Esophagus squamous epithelium (tissue), 4 donors: ENCODE measurements around the gene NCKAP5.

Experiments used
- CTCF ChIP-seq, 6 experiments: fragments of 450-650 bp in 4 of 6; fragments of 200-600 bp in 2 of 6; sonication (generic) in 2 of 6; IDR thresholded peaks; one replicate each; pipeline ENCODE4 v1.5.1; 2016 to 2019; ENCODE audit warnings: antibody characterized with exemption in 6 of 6, mild to moderate bottlenecking in 4 of 6, moderate library complexity in 4 of 6
- POLR2A ChIP-seq, 4 donors: fragments of 450-650 bp; IDR thresholded peaks; one replicate each; pipeline ENCODE4 v1.6.1; 2017; ENCODE audit warnings: antibody characterized with exemption in 4 of 4, mild to moderate bottlenecking in 4 of 4, moderate library complexity in 3 of 4

GRCh38 chr2:133503323-133503722 lies 64.9 kb downstream of the NCKAP5 start:
- TF ChIP-seq CTCF (IDR thresholded peaks at IDR 0.05) (no peak), POLR2A (IDR thresholded peaks at IDR 0.05) (no peak)
